ENCODE measurements around the gene SAMSN1. TPM values are rescaled to one million over a fixed set of nuclear protein-coding genes. Genes with fewer than 3 reads are reported as not detected.

The SAMSN1 gene
- total RNA-seq = 1 to 10 TPM; 1.2 to 7.4 (median 3.0) TPM
- long read RNA-seq, partial matches to known transcripts = 1 of 2 reads
- long read RNA-seq, other reads (novel, unspliced or antisense) = 0 of 2 reads

DNA sequence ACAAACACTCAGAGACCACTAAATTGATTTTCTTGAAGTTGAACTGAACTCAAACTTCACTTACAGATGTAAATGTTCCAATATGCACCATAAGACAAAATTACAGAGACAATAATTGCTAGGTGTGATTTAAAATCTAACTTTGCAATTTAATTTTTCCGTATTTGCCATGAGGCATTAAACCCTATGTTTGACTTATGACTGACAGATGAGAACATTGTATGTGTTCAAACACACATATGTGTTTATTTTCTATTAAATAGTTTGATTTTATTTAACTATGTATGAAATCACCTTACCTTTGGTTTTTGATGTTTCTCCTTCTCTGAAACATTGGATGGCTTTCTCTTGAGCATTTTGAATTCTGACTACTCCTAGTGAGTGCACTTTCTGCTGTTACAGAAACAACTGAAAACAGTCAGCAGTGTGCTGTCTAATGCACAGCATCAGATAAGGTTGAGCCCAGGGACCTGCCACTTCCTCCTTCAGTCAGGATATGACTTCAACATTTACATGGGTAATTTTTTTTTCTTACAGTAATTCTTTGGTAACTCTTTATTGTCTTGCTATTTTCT is at the start of gene SAMSN1:
SAMSN1 (minus strand) TSS at position 410 of the 575 bp plus-strand sequence; CDS start at position 356, 54 bp downstream.
- ATAC-seq (peak; percentile 69 to 79 (median 77)), DNase-seq (peak in 2 of 3 donors; percentile 28 to 54)
- peak within 1 kb of the TSS in 2 of 3 donors; percentile 19 to 36 for H3K27ac ChIP-seq
- no peaks in the 10 kb centered on the region for H3K4me1 ChIP-seq
- intact Hi-C loops (cut with DNase I) = no loop called here
- H3K36me3 ChIP-seq = no peaks in the 10 kb centered on the region
- WGBS (ENCODE audit: insufficient coverage, low coverage, low lambda C conversion rate, missing lambda C conversion rate) = 32% methylated on average over 1 of the region's 1 CpG
- peak within 1 kb of the TSS in 1 of 3 donors; percentile 31 for H3K4me3 ChIP-seq
- no peaks in the 10 kb centered on the region for H3K9me3 ChIP-seq
- H3K27me3 ChIP-seq = no peaks in the 10 kb centered on the region
- peak; percentile 80 for TF ChIP-seq POLR2A (IDR thresholded peaks at IDR 0.05)
- TF ChIP-seq, protein P1, sequence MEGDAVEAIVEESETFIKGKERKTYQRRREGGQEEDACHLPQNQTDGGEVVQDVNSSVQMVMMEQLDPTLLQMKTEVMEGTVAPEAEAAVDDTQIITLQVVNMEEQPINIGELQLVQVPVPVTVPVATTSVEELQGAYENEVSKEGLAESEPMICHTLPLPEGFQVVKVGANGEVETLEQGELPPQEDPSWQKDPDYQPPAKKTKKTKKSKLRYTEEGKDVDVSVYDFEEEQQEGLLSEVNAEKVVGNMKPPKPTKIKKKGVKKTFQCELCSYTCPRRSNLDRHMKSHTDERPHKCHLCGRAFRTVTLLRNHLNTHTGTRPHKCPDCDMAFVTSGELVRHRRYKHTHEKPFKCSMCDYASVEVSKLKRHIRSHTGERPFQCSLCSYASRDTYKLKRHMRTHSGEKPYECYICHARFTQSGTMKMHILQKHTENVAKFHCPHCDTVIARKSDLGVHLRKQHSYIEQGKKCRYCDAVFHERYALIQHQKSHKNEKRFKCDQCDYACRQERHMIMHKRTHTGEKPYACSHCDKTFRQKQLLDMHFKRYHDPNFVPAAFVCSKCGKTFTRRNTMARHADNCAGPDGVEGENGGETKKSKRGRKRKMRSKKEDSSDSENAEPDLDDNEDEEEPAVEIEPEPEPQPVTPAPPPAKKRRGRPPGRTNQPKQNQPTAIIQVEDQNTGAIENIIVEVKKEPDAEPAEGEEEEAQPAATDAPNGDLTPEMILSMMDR (IDR thresholded peaks at IDR 0.05) = no peak

DNA sequence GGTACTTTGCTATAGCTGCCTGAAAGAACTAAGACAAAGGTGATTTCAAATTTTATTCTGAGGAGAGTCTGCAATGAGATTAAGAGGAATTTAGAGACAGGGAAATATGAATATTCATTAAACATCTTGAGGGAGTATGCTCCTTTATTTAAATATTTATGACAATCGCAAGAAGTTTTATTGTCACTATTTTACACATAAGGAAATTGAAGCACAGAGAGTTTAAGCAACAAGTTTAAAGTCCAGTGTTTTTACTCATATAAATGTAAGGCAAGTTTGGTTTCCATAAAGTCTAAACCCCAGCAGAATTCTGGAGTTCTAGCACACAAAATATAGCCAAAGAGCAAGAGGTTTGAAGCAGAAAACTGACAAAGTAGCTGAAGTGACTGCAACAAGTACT is 49.3 kb upstream of the SAMSN1 start:
- 93% methylated on average over 1 of the region's 1 CpG for WGBS (ENCODE audit: insufficient coverage, low coverage, low lambda C conversion rate, missing lambda C conversion rate)
- ATAC-seq (no peak), DNase-seq (no peak)
- no peaks in the 10 kb centered on the region for H3K36me3 ChIP-seq
- H3K27me3 ChIP-seq = no peaks in the 10 kb centered on the region
- no peak overlapping the region for H3K27ac ChIP-seq
- peaks cover 0 to 7% (median 0%) of the 10 kb centered on the region in 4 donors for H3K4me1 ChIP-seq
- H3K9me3 ChIP-seq = no peaks in the 10 kb centered on the region
- H3K4me3 ChIP-seq = no peak overlapping the region
- no peak for TF ChIP-seq POLR2A (IDR thresholded peaks at IDR 0.05)
- TF ChIP-seq, protein P1 (IDR thresholded peaks at IDR 0.05) = no peak
- intact Hi-C loops (cut with DNase I) = no loop called here

DNA sequence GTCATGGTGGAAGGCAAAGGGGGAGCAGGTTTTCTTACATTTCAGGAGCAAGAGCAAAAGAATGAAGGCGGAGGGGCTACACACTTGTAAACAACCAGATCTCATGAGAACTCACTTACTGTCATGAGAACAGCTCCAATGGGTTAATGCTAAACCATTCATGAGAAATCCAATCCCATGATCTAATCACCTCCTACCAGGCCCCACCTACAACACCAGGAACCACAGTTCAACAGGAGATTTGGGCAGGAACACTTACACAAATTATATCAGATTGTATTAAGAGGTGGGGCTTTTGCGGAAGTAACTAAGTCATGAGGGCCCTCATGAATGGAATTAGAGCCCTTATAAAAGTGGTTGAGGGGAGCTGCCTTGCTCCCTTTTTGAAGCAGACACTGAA is 48.9 kb upstream of the SAMSN1 start:
- DNase-seq = no peak
- no peak overlapping the region for H3K27ac ChIP-seq
- H3K9me3 ChIP-seq = no peaks in the 10 kb centered on the region
- H3K4me3 ChIP-seq = no peak overlapping the region
- intact Hi-C loops (cut with DNase I) = no loop called here
- H3K4me1 ChIP-seq = peaks cover 0 to 7% (median 0%) of the 10 kb centered on the region in 4 donors
- ATAC-seq = no peak
- WGBS (ENCODE audit: insufficient coverage, low coverage, low lambda C conversion rate, missing lambda C conversion rate) = 94% methylated on average over 2 of the region's 2 CpGs
- H3K27me3 ChIP-seq = no peaks in the 10 kb centered on the region
- no peak for TF ChIP-seq POLR2A (IDR thresholded peaks at IDR 0.05)
- TF ChIP-seq, protein P1 (IDR thresholded peaks at IDR 0.05) = no peak
- no peaks in the 10 kb centered on the region for H3K36me3 ChIP-seq

DNA sequence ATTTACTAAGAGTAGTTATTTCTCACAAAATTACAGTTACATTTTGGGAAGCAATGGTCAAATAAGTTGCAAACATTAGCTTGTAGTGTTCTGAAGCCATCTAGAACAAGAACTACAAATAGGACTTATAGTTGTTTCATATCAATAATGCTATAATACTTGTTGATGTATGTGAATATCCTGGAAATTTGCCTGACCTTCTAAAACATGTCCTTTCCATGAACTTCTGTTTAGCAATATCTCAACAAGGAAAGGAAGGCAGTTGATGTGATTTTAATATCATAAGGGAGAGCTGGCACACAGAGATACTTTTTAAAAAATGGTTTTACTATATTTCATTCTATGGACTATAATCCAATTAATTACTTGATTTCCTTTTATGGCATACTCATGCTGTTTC is 47.1 kb upstream of the SAMSN1 start:
- Histone ChIP-seq H3K27me3 (no peaks in the 10 kb centered on the region), H3K4me1 (peaks cover 0 to 7% (median 0%) of the 10 kb centered on the region in 4 donors), H3K36me3 (no peaks in the 10 kb centered on the region), H3K27ac (no peak overlapping the region), H3K4me3 (no peak overlapping the region), H3K9me3 (no peaks in the 10 kb centered on the region)
- TF ChIP-seq POLR2A (IDR thresholded peaks at IDR 0.05) = no peak
- TF ChIP-seq, protein P1 (IDR thresholded peaks at IDR 0.05) = no peak
- intact Hi-C loops (cut with DNase I) = no loop called here
- ATAC-seq = no peak
- no peak for DNase-seq

All from right lobe of liver (tissue), 6 donors.